ENCODE results near the gene RASL10B.

DNA sequence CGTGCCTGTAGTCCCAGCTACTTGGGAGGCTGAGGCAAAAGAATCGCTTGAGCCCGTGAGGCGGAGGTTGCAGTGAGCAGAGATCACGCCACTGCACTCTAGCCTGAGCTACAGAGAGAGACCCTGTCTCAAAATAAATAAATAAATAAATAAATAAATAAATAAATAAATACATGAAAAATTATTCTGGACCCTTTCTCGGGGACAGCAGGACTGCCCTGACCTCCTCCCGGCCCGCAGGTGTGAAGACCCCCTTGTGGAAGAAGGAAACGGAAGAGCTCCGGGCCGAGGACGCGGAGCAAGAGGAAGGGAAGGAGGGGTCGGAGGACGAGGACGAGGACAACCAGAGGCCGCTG, 32.3 kb downstream of the RASL10B start:
- TF ChIP-seq POLR2AphosphoS5 (IDR thresholded peaks at IDR 0.05; ENCODE audit: low read depth, low read length) = no peak
- no peak for TF ChIP-seq TAF1 (IDR thresholded peaks at IDR 0.05; ENCODE audit: low read depth, low read length)
- TF ChIP-seq POLR2A (IDR thresholded peaks at IDR 0.05; ENCODE audit: low read depth, low read length) = no peak
